ENCODE results near the gene CCR6.

CCR6 gene

DNA sequence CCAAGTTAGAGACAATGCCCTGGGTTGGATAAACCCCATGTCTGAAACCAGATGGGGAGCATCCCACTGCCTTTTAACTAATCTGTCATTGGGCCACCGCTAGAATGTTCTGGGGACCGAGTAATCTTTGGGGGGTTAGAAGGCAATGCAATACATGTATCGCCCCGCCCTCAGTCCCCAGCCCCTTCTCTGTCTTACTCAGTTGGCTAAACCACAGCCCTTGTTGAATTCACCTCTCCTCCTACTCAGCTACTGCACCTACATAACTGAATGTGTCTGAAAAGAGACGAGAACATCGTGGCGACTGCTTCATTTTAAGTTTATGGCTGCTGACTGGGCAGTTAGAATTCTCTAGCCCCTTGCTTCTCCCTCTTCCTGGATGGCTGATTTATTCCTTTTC, 15.1 kb upstream of the CCR6 start:
- no peak for TF ChIP-seq SPI1 (IDR thresholded peaks at IDR 0.05; ENCODE audit: low read depth, low read length)
- no peak for TF ChIP-seq POLR2AphosphoS5 (IDR thresholded peaks at IDR 0.05; ENCODE audit: low read depth, low read length)
- no peak for TF ChIP-seq PAX5 (IDR thresholded peaks at IDR 0.05; ENCODE audit: insufficient read depth, low read length, severe bottlenecking)
- TF ChIP-seq POU2F2 (IDR thresholded peaks at IDR 0.05; ENCODE audit: low read depth, low read length), result no peak
- FAIRE-seq, result no peak
- no peak for DNase-seq (ENCODE audit: insufficient read length, low spot score)

DNA sequence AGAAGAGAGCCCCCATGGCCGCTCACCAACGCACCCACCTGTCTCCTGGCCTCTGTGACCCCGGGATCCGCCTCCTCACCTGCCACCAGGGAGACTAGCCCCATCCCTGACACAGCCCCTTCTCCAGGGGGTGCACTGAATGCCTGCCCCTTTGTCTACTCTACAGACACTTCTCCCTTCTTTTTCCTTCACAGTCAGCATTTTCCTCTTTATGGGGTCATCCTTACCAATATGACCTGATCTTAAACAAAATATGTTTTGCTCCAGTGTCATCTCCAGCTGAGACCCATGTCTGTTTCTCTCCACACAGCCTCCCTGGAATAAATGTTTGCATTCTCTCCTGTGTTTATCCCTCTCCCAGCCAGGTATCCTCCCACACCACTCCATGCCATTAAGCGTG, 14.6 kb upstream of the CCR6 start:
- TF ChIP-seq PAX5 (IDR thresholded peaks at IDR 0.05; ENCODE audit: insufficient read depth, low read length, severe bottlenecking) (no peak), POU2F2 (IDR thresholded peaks at IDR 0.05; ENCODE audit: low read depth, low read length) (no peak), POLR2A (IDR thresholded peaks at IDR 0.05; ENCODE audit: low read depth, low read length) (no peak), POLR2AphosphoS5 (IDR thresholded peaks at IDR 0.05; ENCODE audit: low read depth, low read length) (no peak), TAF1 (IDR thresholded peaks at IDR 0.05; ENCODE audit: low read depth, low read length) (no peak), SPI1 (IDR thresholded peaks at IDR 0.05; ENCODE audit: low read depth, low read length) (no peak)
- FAIRE-seq, result peak; percentile 47
- no peak for DNase-seq (ENCODE audit: insufficient read length, low spot score)

DNA sequence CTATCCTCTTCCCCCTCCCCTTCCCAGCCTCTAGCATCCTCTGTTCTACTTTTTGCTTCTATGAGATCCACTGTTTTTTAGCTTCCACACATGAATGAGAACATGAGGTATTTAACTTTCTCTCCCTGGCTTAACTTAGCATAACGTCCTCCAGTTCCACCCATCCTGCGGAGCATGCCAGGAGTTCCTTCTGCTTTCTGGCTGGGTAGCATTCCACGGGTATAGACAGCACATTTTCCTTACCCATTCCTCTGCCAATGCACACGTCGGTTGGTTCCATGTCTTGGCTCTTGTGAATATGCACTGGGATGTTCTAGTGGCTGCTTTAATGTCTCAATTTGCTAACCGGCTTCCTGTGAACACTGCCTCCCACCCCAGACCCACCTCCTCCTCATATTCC, 13.2 kb upstream of the CCR6 start:
- TF ChIP-seq SPI1 (IDR thresholded peaks at IDR 0.05; ENCODE audit: low read depth, low read length) (no peak), POU2F2 (IDR thresholded peaks at IDR 0.05; ENCODE audit: low read depth, low read length) (no peak), POLR2A (IDR thresholded peaks at IDR 0.05; ENCODE audit: low read depth, low read length) (no peak)
- FAIRE-seq (no peak), DNase-seq (ENCODE audit: insufficient read length, low spot score) (no peak)

DNA sequence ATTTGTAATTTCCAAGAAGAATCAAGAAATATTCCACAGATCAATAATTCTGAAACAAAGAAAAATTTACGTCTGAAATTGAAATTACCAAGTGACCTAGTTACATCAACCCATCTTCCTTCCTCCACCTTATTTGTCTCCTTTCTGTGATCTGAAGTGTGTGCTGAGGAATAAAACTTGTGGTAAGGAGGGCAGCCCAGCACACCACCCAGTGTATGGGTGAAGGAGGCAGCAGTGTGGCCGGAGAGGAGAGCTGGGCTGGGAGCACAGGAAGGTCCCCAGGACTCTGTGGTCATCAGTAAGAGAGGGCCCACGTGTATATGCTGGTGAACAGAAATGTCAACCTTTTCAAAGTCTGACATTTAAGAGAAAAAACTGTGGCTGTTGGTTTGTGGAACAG, 11.3 kb upstream of the CCR6 start:
- DNase-seq (ENCODE audit: insufficient read length, low spot score) (no peak), FAIRE-seq (peak; percentile 79)
- TF ChIP-seq POLR2AphosphoS5 (IDR thresholded peaks at IDR 0.05; ENCODE audit: low read depth, low read length) (no peak), SPI1 (IDR thresholded peaks at IDR 0.05; ENCODE audit: low read depth, low read length) (no peak), PAX5 (IDR thresholded peaks at IDR 0.05; ENCODE audit: insufficient read depth, low read length, severe bottlenecking) (no peak), POLR2A (IDR thresholded peaks at IDR 0.05; ENCODE audit: low read depth, low read length) (no peak), TAF1 (IDR thresholded peaks at IDR 0.05; ENCODE audit: low read depth, low read length) (no peak), POU2F2 (IDR thresholded peaks at IDR 0.05; ENCODE audit: low read depth, low read length) (no peak)

DNA sequence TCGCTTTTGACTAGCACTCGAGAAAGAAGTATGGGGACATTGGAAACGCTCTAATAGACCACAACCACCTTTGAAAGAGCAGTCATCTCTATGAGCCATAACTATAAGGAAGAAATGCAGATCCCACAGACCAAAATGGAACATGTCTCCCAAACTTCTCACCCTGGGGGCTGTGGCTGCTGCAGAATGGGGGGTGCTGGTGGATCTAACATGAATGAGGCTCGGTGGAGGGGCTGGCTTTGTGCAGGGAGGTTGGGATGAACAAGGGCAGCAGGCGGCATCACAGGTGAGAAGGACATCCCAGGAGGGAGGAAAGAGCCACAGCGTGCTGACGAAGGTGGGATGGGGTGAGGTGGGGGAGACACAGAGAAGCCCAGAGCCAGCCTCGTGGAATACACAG, 10.5 kb upstream of the CCR6 start:
- no peak for DNase-seq (ENCODE audit: insufficient read length, low spot score)
- FAIRE-seq, result peak; percentile 72
- no peak for TF ChIP-seq PAX5 (IDR thresholded peaks at IDR 0.05; ENCODE audit: insufficient read depth, low read length, severe bottlenecking)
- TF ChIP-seq POLR2AphosphoS5 (IDR thresholded peaks at IDR 0.05; ENCODE audit: low read depth, low read length), result 0 out of 2 replicates have a peak, but pooled peaks have one; percentile 26
- no peak for TF ChIP-seq POU2F2 (IDR thresholded peaks at IDR 0.05; ENCODE audit: low read depth, low read length)
- TF ChIP-seq TAF1 (IDR thresholded peaks at IDR 0.05; ENCODE audit: low read depth, low read length), result no peak; the same call in 1 of the 2 replicates

DNA sequence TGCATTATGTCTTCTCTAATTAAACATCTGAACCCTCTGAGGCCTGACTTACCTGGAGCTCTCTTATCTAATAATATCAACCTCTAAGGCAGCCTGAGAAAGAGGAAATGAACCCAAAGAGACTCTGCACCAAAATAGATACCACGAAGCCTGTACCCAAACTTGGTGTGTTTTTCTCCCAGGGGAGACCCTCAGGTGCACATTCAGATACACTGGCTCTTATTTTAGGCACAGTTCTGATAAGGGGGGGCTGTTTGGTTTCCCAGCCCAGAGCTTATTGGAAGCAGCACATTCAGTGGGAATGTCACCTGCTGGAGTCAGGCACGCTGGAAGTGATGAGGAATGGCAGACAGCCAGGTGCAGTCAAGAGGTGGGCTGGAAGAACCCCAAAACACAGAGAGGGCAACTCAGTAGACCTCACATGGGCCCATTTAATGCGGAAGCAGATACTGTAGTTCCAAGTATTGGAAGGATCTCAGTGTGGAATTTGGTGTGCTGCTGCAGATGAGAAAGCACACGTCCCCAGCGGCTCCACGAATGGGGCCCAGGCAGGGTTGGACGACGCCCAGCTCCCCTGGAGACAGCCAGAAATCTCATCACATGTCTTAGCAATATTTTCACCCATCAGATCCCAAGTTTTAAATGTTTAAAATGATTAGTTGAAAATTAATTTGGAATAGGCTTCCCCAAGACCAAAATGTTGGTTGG, 9.7 kb upstream of the CCR6 start:
- DNase-seq (ENCODE audit: insufficient read length, low spot score), result no peak
- TF ChIP-seq PAX5 (IDR thresholded peaks at IDR 0.05; ENCODE audit: insufficient read depth, low read length, severe bottlenecking) (no peak), POLR2A (IDR thresholded peaks at IDR 0.05; ENCODE audit: low read depth, low read length) (no peak; the same call in 1 of the 2 replicates), TAF1 (IDR thresholded peaks at IDR 0.05; ENCODE audit: low read depth, low read length) (peak; percentile 9; the same call in 1 of the 2 replicates), POU2F2 (IDR thresholded peaks at IDR 0.05; ENCODE audit: low read depth, low read length) (no peak; the same call in 1 of the 2 replicates), POLR2AphosphoS5 (IDR thresholded peaks at IDR 0.05; ENCODE audit: low read depth, low read length) (no peak), SPI1 (IDR thresholded peaks at IDR 0.05; ENCODE audit: low read depth, low read length) (peak; percentile 96)
- FAIRE-seq, result no peak

DNA sequence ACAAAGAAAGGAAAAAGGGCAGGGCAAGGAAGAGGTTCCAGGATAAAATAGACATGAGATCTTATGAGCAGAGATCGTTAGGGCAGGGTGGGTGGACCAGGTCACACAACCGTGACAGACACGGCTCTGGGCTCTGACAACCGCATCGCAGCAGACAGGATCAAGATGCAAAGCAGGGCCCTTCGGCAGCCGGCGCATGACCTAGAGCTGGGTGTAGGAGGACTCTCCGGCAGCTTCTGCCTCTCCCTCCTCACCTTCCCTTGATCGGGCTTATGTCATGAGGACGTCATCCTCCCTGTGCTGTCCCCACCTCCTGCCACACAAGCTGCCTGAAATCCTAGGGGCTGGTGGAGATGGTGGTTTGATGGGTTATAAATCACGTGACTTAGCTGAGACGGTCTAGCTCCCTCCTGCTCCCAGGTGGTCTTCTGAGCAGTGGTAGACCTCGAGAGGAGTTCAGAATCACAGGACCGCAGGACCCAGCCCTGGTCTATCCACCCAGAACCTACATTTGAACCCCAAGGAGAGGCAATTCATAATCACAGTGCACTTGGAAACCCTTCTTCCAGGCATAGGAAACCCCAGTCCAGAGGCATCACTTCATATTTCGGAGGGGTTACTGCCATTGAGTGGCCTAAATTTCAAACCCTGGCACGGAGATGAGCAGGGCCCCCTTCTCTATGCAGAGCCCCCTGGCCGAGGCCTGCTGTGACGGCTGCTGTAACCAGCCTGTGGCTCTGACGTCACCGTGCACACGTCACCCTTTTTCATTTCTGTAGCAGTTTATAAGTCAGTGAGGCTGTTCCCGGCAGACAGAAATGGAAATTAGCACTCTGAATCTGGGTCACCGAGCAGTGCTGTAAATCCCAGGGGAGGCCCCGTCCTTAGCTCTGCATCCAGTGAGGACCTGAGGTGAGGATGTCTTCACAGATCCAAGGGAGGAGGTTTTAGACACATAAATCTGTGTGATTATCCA, 8.7 kb upstream of the CCR6 start:
- DNase-seq (ENCODE audit: insufficient read length, low spot score), result peak; percentile 78
- peak; percentile 99 for FAIRE-seq
- TF ChIP-seq POU2F2 (IDR thresholded peaks at IDR 0.05; ENCODE audit: low read depth, low read length) (peak; percentile 98), TAF1 (IDR thresholded peaks at IDR 0.05; ENCODE audit: low read depth, low read length) (0 out of 2 replicates have a peak, but pooled peaks have one; percentile 37), POLR2AphosphoS5 (IDR thresholded peaks at IDR 0.05; ENCODE audit: low read depth, low read length) (peak; percentile 61; the same call in 1 of the 2 replicates), PAX5 (IDR thresholded peaks at IDR 0.05; ENCODE audit: insufficient read depth, low read length, severe bottlenecking) (peak; percentile 90), SPI1 (IDR thresholded peaks at IDR 0.05; ENCODE audit: low read depth, low read length) (no peak), POLR2A (IDR thresholded peaks at IDR 0.05; ENCODE audit: low read depth, low read length) (peak; percentile 45; the same call in 1 of the 2 replicates)

DNA sequence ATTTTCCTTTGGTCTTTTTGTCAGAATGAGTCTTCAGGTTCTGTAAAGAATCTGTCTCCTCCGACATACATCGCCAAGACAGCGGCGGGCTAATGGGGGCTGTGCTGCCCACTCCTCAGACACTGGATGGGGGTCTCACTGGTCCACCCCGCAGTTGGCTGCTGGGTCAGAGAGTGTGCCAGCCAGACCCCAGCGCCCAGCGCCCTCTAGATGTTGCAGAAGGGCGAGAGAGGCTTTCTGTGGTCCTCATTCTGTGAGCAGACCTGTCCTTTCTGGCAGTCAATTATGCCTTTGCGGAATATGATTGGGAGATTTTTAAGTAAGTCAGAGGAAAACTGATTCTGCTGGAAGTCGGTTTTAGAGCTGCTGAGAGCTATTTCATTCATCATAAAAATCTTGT, 7.8 kb upstream of the CCR6 start:
- DNase-seq (ENCODE audit: insufficient read length, low spot score), result no peak
- TF ChIP-seq POLR2AphosphoS5 (IDR thresholded peaks at IDR 0.05; ENCODE audit: low read depth, low read length) (no peak), POLR2A (IDR thresholded peaks at IDR 0.05; ENCODE audit: low read depth, low read length) (no peak), PAX5 (IDR thresholded peaks at IDR 0.05; ENCODE audit: insufficient read depth, low read length, severe bottlenecking) (no peak), SPI1 (IDR thresholded peaks at IDR 0.05; ENCODE audit: low read depth, low read length) (no peak), POU2F2 (IDR thresholded peaks at IDR 0.05; ENCODE audit: low read depth, low read length) (no peak), TAF1 (IDR thresholded peaks at IDR 0.05; ENCODE audit: low read depth, low read length) (no peak)
- no peak for FAIRE-seq

DNA sequence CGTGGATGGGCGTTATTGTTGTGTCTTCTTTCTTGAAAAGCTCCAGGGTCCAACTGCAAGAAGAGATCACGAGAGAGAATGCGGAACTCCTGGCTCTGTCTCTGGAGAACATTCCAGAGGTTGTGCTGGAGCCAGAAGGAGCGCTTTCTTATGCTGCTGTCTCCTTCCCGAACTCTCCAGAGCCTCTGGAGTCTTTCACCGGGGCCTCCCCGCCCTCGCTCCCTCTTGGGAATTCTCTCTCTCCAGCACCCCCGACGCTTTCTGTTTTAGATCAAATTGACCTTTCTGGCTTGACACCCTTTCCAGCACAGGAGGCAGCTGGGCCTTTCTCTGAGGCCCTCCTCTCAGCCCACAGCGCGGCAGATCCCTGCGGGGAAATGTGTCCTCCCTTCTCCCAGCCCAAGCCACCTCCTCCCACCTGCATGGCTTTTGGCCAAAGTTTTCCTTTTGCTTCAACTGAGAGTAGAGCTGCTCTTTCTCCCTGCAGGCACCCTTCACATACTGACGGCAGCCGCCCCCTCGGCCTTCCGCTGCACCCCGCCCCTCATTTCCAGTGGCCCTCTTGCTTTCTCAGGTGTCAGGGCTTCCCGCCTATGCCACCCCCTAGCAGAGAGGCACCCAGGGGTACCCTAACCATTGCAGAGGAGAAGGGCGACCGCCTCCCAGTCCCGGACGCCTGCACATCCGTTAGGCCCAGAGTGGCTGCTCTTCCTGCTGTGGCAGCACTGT, 6.6 kb upstream of the CCR6 start:
- no peak for FAIRE-seq
- TF ChIP-seq POLR2A (IDR thresholded peaks at IDR 0.05; ENCODE audit: low read depth, low read length), result no peak
- no peak for TF ChIP-seq POLR2AphosphoS5 (IDR thresholded peaks at IDR 0.05; ENCODE audit: low read depth, low read length)
- TF ChIP-seq PAX5 (IDR thresholded peaks at IDR 0.05; ENCODE audit: insufficient read depth, low read length, severe bottlenecking), result no peak
- no peak for TF ChIP-seq TAF1 (IDR thresholded peaks at IDR 0.05; ENCODE audit: low read depth, low read length)
- no peak for TF ChIP-seq POU2F2 (IDR thresholded peaks at IDR 0.05; ENCODE audit: low read depth, low read length)
- no peak for TF ChIP-seq SPI1 (IDR thresholded peaks at IDR 0.05; ENCODE audit: low read depth, low read length)
- DNase-seq (ENCODE audit: insufficient read length, low spot score), result no peak
